NCI-H748 treated with DMSO at 0.1 percent for 48 hours (cell line): ENCODE data around the gene CFAP119.
"Not testable (repeated sequence)": the region's sequence is repeated elsewhere in the genome, so short reads cannot be mapped to it uniquely, and the experiment has no call there.

ENCODE experiments used
- DNase-seq: peaks from one replicate; lab custom pipeline; 2025; lab: John Stamatoyannopoulos, UW

Gene CFAP119

GRCh38 chr16:30761928-30762902 lies at the start of gene CFAP119, which contains the start of gene RNF40:
CFAP119 (minus strand) TSS chr16:30762062; CDS start chr16:30761748, 314 bp downstream.
RNF40 (plus strand) TSS chr16:30762322; CDS start chr16:30762546, 224 bp downstream.
- peak; percentile 89 for DNase-seq

GRCh38 chr16:30809675-30810074 lies 47.8 kb upstream of the CFAP119 start:
- DNase-seq, result not testable (repeated sequence)

- not testable (repeated sequence) for DNase-seq
Measured at GRCh38 chr16:30808890-30809426, 47.1 kb upstream of the CFAP119 start.

GRCh38 chr16:30808146-30808545 lies 46.3 kb upstream of the CFAP119 start:
- no peak for DNase-seq

GRCh38 chr16:30805370-30806169 lies 43.7 kb upstream of the CFAP119 start:
- DNase-seq, result peak; percentile 40

- DNase-seq, result no peak
Measured at GRCh38 chr16:30805056-30805369, 43.2 kb upstream of the CFAP119 start.

GRCh38 chr16:30802936-30803335 lies 41.1 kb upstream of the CFAP119 start:
- no peak for DNase-seq

GRCh38 chr16:30797670-30798309 lies 35.9 kb upstream of the CFAP119 start:
- no peak for DNase-seq

GRCh38 chr16:30794634-30795033 lies 32.8 kb upstream of the CFAP119 start:
- no peak for DNase-seq

GRCh38 chr16:30793508-30794069 lies 31.7 kb upstream of the CFAP119 start:
- DNase-seq, result no peak

GRCh38 chr16:30787613-30788378 lies 25.9 kb upstream of the CFAP119 start:
- no peak for DNase-seq

- DNase-seq, result no peak
Measured at GRCh38 chr16:30786936-30787612, 25.2 kb upstream of the CFAP119 start, which contains the start of gene ZNF629. ZNF629 (minus strand) TSS chr16:30787205; CDS start chr16:30784482, 2,723 bp downstream.

- no peak for DNase-seq
Measured at GRCh38 chr16:30786115-30786935, 24.5 kb upstream of the CFAP119 start.

- DNase-seq, result no peak
Measured at GRCh38 chr16:30785126-30786106, 23.6 kb upstream of the CFAP119 start.

- DNase-seq, result no peak
Measured at GRCh38 chr16:30784215-30784614, 22.4 kb upstream of the CFAP119 start.

GRCh38 chr16:30783280-30784109 lies 21.6 kb upstream of the CFAP119 start:
- DNase-seq, result no peak
